GM23248 (cell line): ENCODE results near the gene FBLN2.

ENCODE experiments used
- EZH2 ChIP-seq: fragments of 200-600 bp; sonication (generic); IDR thresholded peaks from 2 replicates; pipeline ENCODE4 v1.6.1; 2018; ENCODE audit warnings: antibody characterized with exemption, mild to moderate bottlenecking; ENCODE audit not compliant: insufficient read depth, poor library complexity, severe bottlenecking
- EZH2phosphoT487 ChIP-seq: fragments of 200-600 bp; sonication (generic); IDR thresholded peaks from 2 replicates; pipeline ENCODE4 v1.6.1; 2018; ENCODE audit warnings: antibody characterized with exemption, moderate library complexity, mild to moderate bottlenecking, low read depth; ENCODE audit not compliant: insufficient read depth

DNA sequence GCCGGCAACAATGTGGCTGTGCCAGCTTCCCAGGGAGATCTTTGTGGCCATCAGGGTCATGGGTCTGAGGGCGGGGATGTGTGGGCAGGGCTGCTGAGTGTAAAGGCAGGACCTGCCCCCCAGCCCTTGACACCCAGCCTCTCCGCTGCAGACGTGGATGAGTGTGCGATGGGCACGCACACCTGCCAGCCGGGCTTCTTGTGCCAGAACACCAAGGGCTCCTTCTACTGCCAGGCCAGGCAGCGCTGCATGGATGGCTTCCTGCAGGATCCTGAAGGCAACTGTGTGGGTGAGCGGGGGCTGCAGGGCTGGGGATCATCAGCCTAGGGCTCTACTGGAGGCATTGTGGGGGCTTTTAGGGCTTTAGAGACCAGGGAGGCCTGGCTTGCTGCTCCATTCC lies 78.8 kb downstream of the FBLN2 start:
- TF ChIP-seq EZH2, result no peak
- no peak for TF ChIP-seq EZH2phosphoT487
